HEK293 (cell line): ENCODE data around the gene SYT4.

Experiments used
- MZF1 ChIP-seq: fragments of 450-650 bp; formaldehyde crosslinking; IDR thresholded peaks from 2 replicates; pipeline ENCODE4 v1.5.1; 2017; ENCODE audit warnings: missing biosample characterization, missing genetic modification characterization, borderline replicate concordance
- ZNF121 ChIP-seq: fragments of 450-650 bp; formaldehyde crosslinking; IDR thresholded peaks from 2 replicates; pipeline ENCODE4 v1.5.1; 2016; ENCODE audit warnings: missing biosample characterization, missing genetic modification characterization
- ZNF324 ChIP-seq: fragments of 450-650 bp; formaldehyde crosslinking; IDR thresholded peaks from 2 replicates; pipeline ENCODE4 v1.5.1; 2016; ENCODE audit warnings: missing biosample characterization, missing genetic modification characterization
- ZNF704 ChIP-seq: fragments of 450-650 bp; formaldehyde crosslinking; IDR thresholded peaks from 2 replicates; pipeline ENCODE4 v1.5.1; 2016; ENCODE audit warnings: missing biosample characterization, missing genetic modification characterization
- TF ChIP-seq, protein P1 (sequence below): fragments of 450-650 bp; formaldehyde crosslinking; IDR thresholded peaks from 2 replicates; pipeline ENCODE4 v1.5.1; 2016; ENCODE audit warnings: missing biosample characterization, missing genetic modification characterization
- TF ChIP-seq, protein P2 (sequence below): fragments of 450-650 bp; formaldehyde crosslinking; IDR thresholded peaks from 2 replicates; pipeline ENCODE4 v1.5.1; 2017; ENCODE audit warnings: missing biosample characterization, missing genetic modification characterization
- TF ChIP-seq, protein P3 (sequence below): fragments of 450-650 bp; formaldehyde crosslinking; IDR thresholded peaks from 2 replicates; pipeline ENCODE4 v1.5.1; 2016; ENCODE audit warnings: missing biosample characterization, missing genetic modification characterization

DNA sequence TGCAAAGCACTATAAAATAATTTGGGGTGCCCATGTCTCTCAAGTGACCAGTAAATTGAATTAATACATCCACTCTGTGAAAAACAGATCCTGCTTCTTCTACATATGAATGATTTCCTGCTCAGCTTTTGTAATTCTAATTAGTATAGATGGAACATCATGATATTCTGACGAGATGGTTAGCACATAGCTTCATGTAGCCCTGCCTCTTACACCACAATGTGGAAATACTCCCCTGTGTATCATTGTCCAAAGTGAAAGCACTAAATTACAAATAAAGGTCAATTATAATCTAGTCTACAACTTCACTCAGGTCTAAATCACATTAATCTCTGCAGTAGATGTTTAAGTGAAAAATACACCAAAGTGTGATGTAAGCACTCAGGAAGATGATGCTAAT, 32.9 kb upstream of the SYT4 start:
- TF ChIP-seq, protein P1, sequence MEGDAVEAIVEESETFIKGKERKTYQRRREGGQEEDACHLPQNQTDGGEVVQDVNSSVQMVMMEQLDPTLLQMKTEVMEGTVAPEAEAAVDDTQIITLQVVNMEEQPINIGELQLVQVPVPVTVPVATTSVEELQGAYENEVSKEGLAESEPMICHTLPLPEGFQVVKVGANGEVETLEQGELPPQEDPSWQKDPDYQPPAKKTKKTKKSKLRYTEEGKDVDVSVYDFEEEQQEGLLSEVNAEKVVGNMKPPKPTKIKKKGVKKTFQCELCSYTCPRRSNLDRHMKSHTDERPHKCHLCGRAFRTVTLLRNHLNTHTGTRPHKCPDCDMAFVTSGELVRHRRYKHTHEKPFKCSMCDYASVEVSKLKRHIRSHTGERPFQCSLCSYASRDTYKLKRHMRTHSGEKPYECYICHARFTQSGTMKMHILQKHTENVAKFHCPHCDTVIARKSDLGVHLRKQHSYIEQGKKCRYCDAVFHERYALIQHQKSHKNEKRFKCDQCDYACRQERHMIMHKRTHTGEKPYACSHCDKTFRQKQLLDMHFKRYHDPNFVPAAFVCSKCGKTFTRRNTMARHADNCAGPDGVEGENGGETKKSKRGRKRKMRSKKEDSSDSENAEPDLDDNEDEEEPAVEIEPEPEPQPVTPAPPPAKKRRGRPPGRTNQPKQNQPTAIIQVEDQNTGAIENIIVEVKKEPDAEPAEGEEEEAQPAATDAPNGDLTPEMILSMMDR (tag by site-specific recombination): no peak
- TF ChIP-seq MZF1 (tag by site-specific recombination): no peak
- TF ChIP-seq, protein P2, sequence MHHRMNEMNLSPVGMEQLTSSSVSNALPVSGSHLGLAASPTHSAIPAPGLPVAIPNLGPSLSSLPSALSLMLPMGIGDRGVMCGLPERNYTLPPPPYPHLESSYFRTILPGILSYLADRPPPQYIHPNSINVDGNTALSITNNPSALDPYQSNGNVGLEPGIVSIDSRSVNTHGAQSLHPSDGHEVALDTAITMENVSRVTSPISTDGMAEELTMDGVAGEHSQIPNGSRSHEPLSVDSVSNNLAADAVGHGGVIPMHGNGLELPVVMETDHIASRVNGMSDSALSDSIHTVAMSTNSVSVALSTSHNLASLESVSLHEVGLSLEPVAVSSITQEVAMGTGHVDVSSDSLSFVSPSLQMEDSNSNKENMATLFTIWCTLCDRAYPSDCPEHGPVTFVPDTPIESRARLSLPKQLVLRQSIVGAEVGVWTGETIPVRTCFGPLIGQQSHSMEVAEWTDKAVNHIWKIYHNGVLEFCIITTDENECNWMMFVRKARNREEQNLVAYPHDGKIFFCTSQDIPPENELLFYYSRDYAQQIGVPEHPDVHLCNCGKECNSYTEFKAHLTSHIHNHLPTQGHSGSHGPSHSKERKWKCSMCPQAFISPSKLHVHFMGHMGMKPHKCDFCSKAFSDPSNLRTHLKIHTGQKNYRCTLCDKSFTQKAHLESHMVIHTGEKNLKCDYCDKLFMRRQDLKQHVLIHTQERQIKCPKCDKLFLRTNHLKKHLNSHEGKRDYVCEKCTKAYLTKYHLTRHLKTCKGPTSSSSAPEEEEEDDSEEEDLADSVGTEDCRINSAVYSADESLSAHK (tag by site-specific recombination): no peak
- no peak for TF ChIP-seq ZNF704
- TF ChIP-seq, protein P3, sequence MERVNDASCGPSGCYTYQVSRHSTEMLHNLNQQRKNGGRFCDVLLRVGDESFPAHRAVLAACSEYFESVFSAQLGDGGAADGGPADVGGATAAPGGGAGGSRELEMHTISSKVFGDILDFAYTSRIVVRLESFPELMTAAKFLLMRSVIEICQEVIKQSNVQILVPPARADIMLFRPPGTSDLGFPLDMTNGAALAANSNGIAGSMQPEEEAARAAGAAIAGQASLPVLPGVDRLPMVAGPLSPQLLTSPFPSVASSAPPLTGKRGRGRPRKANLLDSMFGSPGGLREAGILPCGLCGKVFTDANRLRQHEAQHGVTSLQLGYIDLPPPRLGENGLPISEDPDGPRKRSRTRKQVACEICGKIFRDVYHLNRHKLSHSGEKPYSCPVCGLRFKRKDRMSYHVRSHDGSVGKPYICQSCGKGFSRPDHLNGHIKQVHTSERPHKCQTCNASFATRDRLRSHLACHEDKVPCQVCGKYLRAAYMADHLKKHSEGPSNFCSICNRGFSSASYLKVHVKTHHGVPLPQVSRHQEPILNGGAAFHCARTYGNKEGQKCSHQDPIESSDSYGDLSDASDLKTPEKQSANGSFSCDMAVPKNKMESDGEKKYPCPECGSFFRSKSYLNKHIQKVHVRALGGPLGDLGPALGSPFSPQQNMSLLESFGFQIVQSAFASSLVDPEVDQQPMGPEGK (tag by site-specific recombination): no peak
- no peak for TF ChIP-seq ZNF324 (tag by site-specific recombination)
- no peak for TF ChIP-seq ZNF121 (tag by site-specific recombination)
